HG02938 (cell line): Measurements from ENCODE around the gene DCT.

ENCODE experiments used
- ATAC-seq: cut with Tn5 transposase; IDR thresholded peaks from one replicate; pipeline ENCODE4 v1.9.1; 2021; ENCODE audit warnings: mild to moderate bottlenecking, moderate library complexity; ENCODE audit not compliant: unreplicated experiment

Gene DCT

GRCh38 chr13:94454906-94455305, 24.6 kb downstream of the DCT start:
- no peak for ATAC-seq

DNA sequence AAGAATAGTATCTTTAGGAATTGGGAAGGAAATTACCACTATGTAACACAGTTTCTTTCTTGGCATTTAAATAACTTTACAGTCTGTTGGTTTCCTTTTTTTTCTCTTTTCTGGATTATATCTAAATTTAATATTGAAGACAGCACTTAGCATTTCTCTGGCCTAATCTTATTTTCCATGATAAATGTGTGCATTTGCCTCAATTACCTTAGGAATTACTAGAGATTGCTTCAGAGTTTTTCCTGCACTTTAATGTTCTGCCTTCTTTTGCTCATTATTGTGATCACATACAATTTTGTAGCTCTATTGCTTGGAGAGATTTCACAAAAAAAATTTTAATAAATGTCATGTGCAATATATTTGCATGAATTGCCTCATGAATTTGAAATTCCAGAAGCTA, 25.1 kb downstream of the DCT start:
- ATAC-seq = no peak

DNA sequence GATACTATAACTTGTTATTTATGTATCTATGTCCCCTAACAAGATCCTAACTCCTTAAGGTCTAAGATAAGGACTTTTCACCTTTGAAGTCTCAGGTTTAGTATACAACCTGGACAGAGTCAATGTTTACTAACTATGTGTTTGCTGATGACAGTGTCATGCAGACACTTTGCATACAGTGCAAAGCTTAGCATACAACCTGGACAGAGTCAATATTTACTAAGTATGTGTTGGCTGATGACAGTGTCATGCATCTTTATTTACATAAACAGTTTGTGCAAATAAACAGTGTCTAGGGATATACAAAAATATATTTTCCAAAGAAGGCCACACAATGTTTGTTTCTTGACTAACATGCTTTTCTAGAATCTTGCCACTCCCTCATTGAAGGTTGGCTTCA, 34.7 kb downstream of the DCT start:
- no peak for ATAC-seq

GRCh38 chr13:94435604-94436226, 43.8 kb downstream of the DCT start:
- peak; percentile 57 for ATAC-seq

- ATAC-seq = peak; percentile 51
These were observed 46.2 kb downstream of the DCT start for GRCh38 chr13:94433055-94433961.

- ATAC-seq = no peak
These were observed 47.5 kb downstream of the DCT start for GRCh38 chr13:94431987-94432386.

DNA sequence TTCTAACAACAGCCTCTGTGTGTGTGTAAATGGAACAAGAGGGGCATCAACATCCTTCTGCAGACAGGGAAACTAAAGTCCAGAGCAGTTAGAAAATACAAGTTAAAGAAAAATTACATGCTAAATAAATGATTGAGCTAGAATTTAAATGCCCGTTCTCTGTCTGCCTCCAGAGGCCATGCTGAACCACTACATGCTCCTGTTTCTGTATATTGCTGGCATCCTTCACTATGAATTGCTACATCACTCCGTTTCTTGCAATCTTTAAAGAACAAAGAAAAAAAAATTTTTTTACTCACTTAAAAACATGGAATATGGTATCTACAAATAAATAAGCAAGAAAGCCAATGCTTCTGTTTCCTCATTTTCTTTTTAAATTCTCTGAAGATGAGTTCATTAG, 47.9 kb downstream of the DCT start:
- ATAC-seq = no peak

DNA sequence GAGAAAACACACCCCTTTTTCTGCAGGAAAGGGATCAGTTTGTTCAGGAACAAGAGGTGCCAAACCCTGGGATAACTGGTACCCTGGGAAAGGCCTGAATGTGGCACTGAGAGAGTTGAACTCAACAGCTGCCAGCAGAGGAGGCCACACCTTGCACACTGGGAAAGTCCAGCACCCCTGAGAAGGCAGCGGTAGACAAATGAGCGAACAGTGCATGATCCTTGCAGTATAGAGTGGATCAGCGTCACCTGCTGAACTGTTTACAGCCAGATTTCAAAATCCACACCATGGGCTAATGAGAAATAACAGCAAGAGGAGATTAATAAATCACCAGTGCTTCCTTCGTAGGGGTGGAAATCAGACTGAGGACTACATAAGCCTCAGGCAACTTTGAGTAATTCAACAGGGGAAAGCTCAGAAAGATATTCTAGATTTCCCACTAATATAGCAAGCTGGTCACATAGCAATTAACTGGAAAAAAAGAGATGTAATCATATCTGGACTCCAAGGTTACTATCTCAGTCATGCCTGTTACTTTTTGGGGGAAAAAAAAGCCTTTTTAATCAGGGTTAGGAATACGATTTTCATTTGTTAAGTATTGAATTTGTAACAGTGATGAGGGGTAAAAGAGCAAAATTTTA, 52.0 kb downstream of the DCT start:
- no peak for ATAC-seq

DNA sequence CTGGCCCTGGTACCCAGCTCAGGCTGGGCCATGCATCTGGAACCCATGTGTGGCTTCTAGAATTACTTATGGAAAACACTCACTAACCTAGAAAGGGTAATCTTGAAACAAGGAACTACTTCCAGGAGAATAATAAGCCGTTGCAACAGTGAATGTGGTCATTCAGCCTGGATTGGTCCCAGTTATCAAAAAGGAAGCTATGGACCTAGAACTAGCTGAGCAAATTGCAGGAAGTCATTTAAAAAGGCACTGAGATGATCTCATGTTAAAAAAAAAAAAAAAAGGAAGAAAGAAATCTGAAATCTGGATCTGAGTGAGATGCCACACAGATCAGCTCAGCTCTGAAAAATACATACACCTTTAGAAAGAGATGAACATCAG, 59.6 kb downstream of the DCT start:
- ATAC-seq = no peak

DNA sequence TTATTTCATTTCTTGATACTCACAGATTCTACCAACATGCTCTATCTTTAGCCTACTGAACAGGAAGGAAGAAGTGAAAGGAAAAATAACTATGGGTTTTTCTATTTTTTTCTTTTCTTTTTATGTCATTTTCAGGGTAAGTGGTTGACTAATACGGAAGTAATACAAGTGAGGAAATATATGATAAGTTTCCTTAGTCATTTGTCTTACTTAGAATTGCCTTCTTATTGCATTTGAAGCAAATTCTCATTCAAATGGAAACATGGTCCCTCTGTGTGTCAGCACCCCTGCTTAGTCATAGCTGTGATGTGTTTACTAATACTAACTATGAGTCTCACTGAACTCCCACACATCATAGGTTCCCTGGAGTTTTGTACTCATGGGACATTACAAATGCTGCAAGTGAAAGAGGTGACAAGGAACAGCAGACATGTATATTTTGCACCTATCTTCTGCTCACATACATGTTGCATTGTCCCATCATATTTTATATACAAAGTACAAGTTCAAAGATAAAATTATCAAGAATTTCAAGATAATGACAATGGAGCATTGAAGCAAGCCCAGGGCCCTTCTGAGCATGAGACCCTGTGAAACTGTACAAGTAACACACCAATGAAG, 60.1 kb downstream of the DCT start:
- peak; percentile 70 for ATAC-seq

- no peak for ATAC-seq
These were observed 62.2 kb downstream of the DCT start for GRCh38 chr13:94417294-94417693.

- no peak for ATAC-seq
These were observed 62.9 kb downstream of the DCT start for GRCh38 chr13:94416454-94417080.

DNA sequence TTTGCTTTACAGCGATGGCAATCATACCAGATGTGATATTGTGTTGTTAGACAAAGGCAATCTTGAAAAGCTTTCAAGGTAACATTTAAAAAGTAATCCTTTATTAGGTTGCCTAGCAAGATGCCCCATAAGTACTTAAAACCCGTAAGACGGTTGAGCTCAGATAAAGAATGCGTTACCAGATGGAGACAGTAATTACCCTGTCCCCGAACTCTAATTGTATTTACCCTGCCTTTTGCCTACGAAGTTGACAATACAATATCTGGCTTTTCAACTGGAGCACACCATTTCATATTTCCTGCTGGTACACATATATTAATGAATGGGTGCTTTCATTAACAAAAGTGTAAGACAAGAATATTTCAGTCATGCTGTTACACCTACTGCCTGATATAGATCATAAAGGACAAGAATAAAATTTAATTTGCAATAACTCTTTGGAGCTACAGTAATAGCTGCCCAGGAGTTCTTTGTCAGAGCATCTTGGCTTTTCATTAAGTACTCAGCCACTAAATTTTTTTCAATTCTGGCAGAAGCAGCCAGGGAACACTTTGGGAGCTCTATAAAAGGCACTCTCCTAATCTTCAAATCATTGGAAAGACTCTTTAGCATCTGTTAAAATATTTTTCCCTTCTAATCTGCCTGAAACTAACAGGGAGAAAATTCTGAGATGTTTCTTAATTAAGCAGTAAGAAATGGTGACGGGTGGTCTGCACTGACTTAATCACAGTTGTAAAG, 63.8 kb downstream of the DCT start:
- ATAC-seq = no peak

- ATAC-seq = no peak
These were observed 64.8 kb downstream of the DCT start for GRCh38 chr13:94414708-94415107.

- ATAC-seq = no peak
These were observed 65.3 kb downstream of the DCT start for GRCh38 chr13:94414141-94414540.

GRCh38 chr13:94413598-94413944, 65.9 kb downstream of the DCT start:
- no peak for ATAC-seq

- no peak for ATAC-seq
These were observed 66.4 kb downstream of the DCT start for GRCh38 chr13:94412870-94413597.

DNA sequence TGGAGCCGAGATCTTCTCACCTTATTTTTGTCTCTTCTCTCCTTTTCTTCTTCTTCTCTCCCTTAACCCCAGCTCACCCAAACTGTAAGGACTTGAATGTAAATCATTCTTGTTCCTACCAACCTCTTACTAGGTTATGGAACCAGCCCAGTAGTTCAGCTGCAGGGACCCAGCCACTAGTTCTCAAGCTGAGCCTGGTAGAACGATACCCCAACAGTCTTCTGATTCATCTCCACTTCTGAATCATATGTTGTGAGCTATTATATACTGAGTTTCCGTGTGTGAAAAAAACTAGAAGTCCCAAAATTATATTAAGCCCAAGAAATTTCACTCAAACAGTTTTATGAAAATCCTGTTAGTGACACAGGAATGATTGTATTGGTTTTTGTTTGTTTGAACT, 67.7 kb downstream of the DCT start:
- ATAC-seq = no peak

DNA sequence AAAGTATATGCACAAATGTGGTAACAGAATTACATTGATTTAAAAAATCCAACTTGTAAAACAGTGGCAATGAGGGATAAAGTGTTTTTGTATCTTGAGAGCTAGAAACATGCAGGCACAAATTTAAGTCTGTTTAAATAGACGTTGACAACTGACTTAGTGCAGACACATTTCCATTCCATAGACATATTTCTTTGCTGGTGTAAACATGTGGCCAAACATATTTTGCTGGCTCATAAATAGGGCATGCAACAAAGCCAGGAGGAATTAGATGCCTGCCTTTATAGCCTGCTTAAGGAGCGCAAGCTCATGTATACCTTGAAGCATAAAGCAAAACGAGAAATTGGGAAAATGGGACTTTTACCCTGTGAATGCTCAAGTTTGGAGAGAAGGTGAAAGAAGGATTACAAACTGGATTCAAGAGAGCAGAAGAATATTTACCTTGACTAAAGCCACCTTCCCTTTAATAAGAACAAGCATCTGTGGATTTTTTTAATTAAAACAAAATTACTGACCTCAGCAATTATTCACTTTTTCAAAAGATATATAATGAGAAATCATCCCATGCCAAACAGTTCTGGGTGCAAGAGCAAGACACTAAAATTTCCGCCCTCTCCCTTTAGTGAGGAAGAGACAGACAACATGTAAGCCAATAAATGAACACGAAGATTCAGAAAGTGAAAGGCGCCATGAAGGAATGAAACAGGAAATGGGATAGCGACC, 71.0 kb downstream of the DCT start:
- no peak for ATAC-seq
